ENCODE measurements around the gene CAMKMT.

Gene CAMKMT

DNA sequence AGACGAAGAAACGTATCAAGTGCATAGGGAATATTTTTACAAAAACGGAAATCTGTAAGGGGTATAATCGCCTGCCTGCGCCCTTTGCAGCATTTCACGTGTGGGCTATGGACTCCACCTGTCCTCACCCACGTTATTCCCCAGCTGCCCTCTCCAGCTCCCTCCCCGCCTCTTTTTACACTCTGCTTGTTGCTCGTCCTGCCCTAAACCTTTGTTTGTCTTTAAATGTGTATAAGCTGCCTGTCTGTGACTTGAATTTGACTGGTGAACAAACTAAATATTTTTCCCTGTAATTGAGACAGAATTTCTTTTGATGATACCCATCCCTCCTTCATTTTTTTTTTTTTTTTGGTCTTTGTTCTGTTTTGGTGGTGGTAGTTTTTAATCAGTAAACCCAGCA, 410.4 kb downstream of the CAMKMT start:
- H3K36me3 ChIP-seq (ENCODE audit: control insufficient read depth in 4 of 4, insufficient read depth in 4 of 4, low read length in 3 of 4), result no peaks in the 10 kb centered on the region
- no peak overlapping the region for H3K4me3 ChIP-seq (ENCODE audit: control insufficient read depth in 1 of 7, extremely low read depth in 1 of 7, insufficient read depth in 4 of 7, low read depth in 2 of 7, low read length in 6 of 7)
- no peaks in the 10 kb centered on the region for H3K4me1 ChIP-seq (ENCODE audit: control extremely low read depth in 1 of 4, control insufficient read depth in 4 of 4, insufficient read depth in 4 of 4, low read length in 3 of 4)
- H3K9me3 ChIP-seq (ENCODE audit: control extremely low read depth in 1 of 5, control insufficient read depth in 4 of 5, insufficient read depth in 2 of 5, low read depth in 1 of 5, low read length in 4 of 5), result no peaks in the 10 kb centered on the region
- POLR2A ChIA-PET, result no interaction called here
- no peak for DNase-seq
- 98% methylated on average over 7 of the region's 9 CpGs for WGBS (ENCODE audit: insufficient coverage)
- H3K27me3 ChIP-seq (replicated peaks in 2 of 5; ENCODE audit: control insufficient read depth in 4 of 5, insufficient read depth in 5 of 5, low read length in 4 of 5), result peaks cover 13 to 76% (median 43%) of the 10 kb centered on the region in 5 experiments
- CTCF ChIA-PET, result no interaction called here
- H3K27ac ChIP-seq (ENCODE audit: insufficient read depth in 1 of 2, low read depth in 1 of 2, low read length in 2 of 2, poor library complexity in 1 of 2, severe bottlenecking in 2 of 2), result no peak overlapping the region

DNA sequence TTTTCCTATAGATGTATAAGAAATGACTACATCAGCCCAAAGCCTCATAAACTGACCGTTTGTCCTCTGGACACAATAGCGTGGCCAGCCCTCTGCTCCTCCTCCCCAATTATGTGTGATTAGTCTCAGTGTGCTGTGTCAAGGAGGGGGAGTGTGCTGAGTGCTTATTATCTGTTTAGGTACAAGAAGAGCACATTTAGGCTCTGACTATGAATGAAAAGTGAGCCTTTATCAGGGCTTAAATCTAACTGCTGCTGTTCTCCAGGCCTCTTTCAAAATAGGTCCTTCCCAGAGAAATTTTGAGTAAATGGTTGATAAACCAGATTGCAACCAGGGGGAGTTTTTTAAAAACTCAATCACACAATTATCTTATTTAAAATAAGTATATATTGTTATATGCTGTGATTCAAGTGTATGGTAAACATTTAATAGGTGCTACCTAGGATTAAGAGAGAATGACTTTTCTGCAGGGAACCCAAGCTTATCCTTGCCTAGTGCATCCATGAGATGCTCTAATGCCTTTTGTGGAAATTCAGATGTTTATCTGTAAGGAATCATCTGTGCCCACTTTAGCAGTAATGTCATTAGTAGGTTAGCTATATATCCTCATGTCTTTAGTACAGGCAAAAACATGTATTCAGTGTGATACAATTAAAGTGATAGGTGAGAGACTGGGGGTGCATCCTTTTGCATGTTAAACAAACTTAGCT, 411.1 kb downstream of the CAMKMT start:
- no CpG with 5 or more reads among the region's 2 CpGs for WGBS (ENCODE audit: insufficient coverage)
- no peak overlapping the region for H3K27ac ChIP-seq (ENCODE audit: insufficient read depth in 1 of 2, low read depth in 1 of 2, low read length in 2 of 2, poor library complexity in 1 of 2, severe bottlenecking in 2 of 2)
- no peak overlapping the region for H3K4me3 ChIP-seq (ENCODE audit: control insufficient read depth in 1 of 7, extremely low read depth in 1 of 7, insufficient read depth in 4 of 7, low read depth in 2 of 7, low read length in 6 of 7)
- H3K27me3 ChIP-seq (replicated peaks in 2 of 5; ENCODE audit: control insufficient read depth in 4 of 5, insufficient read depth in 5 of 5, low read length in 4 of 5), result peaks cover 13 to 76% (median 44%) of the 10 kb centered on the region in 5 experiments
- no peaks in the 10 kb centered on the region for H3K9me3 ChIP-seq (ENCODE audit: control extremely low read depth in 1 of 5, control insufficient read depth in 4 of 5, insufficient read depth in 2 of 5, low read depth in 1 of 5, low read length in 4 of 5)
- no peaks in the 10 kb centered on the region for H3K4me1 ChIP-seq (ENCODE audit: control extremely low read depth in 1 of 4, control insufficient read depth in 4 of 4, insufficient read depth in 4 of 4, low read length in 3 of 4)
- ChIA-PET CTCF (no interaction called here), POLR2A (no interaction called here)
- H3K36me3 ChIP-seq (ENCODE audit: control insufficient read depth in 4 of 4, insufficient read depth in 4 of 4, low read length in 3 of 4), result no peaks in the 10 kb centered on the region
- DNase-seq, result no peak

- ChIA-PET CTCF (no interaction called here), POLR2A (no interaction called here)
- 92% methylated on average over 2 of the region's 4 CpGs for WGBS (ENCODE audit: insufficient coverage)
These were observed 413.2 kb downstream of the CAMKMT start for GRCh38 chr2:44774826-44775492.

GRCh38 chr2:44777036-44777435, 415.3 kb downstream of the CAMKMT start:
- Histone ChIP-seq H3K36me3 (ENCODE audit: control insufficient read depth in 4 of 4, insufficient read depth in 4 of 4, low read length in 3 of 4) (no peaks in the 10 kb centered on the region), H3K27ac (ENCODE audit: insufficient read depth in 1 of 2, low read depth in 1 of 2, low read length in 2 of 2, poor library complexity in 1 of 2, severe bottlenecking in 2 of 2) (no peak overlapping the region), H3K4me1 (ENCODE audit: control extremely low read depth in 1 of 4, control insufficient read depth in 4 of 4, insufficient read depth in 4 of 4, low read length in 3 of 4) (peaks cover 0 to 12% (median 11%) of the 10 kb centered on the region in 4 experiments), H3K4me3 (ENCODE audit: control insufficient read depth in 1 of 7, extremely low read depth in 1 of 7, insufficient read depth in 4 of 7, low read depth in 2 of 7, low read length in 6 of 7) (no peak overlapping the region), H3K27me3 (replicated peaks in 2 of 5; ENCODE audit: control insufficient read depth in 4 of 5, insufficient read depth in 5 of 5, low read length in 4 of 5) (peaks cover 0 to 61% (median 25%) of the 10 kb centered on the region in 5 experiments), H3K9me3 (ENCODE audit: control extremely low read depth in 1 of 5, control insufficient read depth in 4 of 5, insufficient read depth in 2 of 5, low read depth in 1 of 5, low read length in 4 of 5) (peaks cover 0 to 3% (median 0%) of the 10 kb centered on the region in 5 experiments)
- ChIA-PET CTCF (no interaction called here), POLR2A (no interaction called here)
- no peak for DNase-seq
- 95% methylated on average over 5 of the region's 6 CpGs for WGBS (ENCODE audit: insufficient coverage)

More at GRCh38 chr2:44774826-44775492, 413.2 kb downstream of the CAMKMT start:
- H3K9me3 ChIP-seq (ENCODE audit: control extremely low read depth in 1 of 5, control insufficient read depth in 4 of 5, insufficient read depth in 2 of 5, low read depth in 1 of 5, low read length in 4 of 5), result no peaks in the 10 kb centered on the region
- H3K4me1 ChIP-seq (ENCODE audit: control extremely low read depth in 1 of 4, control insufficient read depth in 4 of 4, insufficient read depth in 4 of 4, low read length in 3 of 4), result peaks cover 0 to 12% (median 11%) of the 10 kb centered on the region in 4 experiments
- no peaks in the 10 kb centered on the region for H3K36me3 ChIP-seq (ENCODE audit: control insufficient read depth in 4 of 4, insufficient read depth in 4 of 4, low read length in 3 of 4)
- H3K4me3 ChIP-seq (ENCODE audit: control insufficient read depth in 1 of 7, extremely low read depth in 1 of 7, insufficient read depth in 4 of 7, low read depth in 2 of 7, low read length in 6 of 7), result no peak overlapping the region
- no peak for DNase-seq
- peaks cover under 1 to 68% (median 32%) of the 10 kb centered on the region in 5 experiments for H3K27me3 ChIP-seq (replicated peaks in 2 of 5; ENCODE audit: control insufficient read depth in 4 of 5, insufficient read depth in 5 of 5, low read length in 4 of 5)
- H3K27ac ChIP-seq (ENCODE audit: insufficient read depth in 1 of 2, low read depth in 1 of 2, low read length in 2 of 2, poor library complexity in 1 of 2, severe bottlenecking in 2 of 2), result no peak overlapping the region

DNA sequence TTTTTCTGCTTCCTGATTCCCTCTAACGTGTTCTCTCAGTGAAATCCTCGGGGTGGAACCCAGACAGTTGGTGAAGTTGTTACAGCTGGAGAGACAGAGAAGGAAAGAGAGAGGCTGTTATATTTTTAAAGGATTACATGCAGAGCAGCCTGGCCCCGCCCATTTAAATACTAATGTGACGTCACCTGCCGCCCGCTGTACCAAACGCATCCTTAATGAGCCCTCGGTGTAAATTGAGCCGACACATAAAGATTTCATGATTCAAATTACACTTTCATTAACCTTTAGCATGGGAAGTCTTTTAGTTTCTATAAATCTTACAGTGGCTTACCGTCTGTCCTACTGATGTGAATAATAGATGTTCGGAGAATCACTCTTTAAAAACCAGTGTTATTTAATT, 415.8 kb downstream of the CAMKMT start:
- Histone ChIP-seq H3K4me1 (ENCODE audit: control extremely low read depth in 1 of 4, control insufficient read depth in 4 of 4, insufficient read depth in 4 of 4, low read length in 3 of 4) (peaks cover 0 to 12% (median 11%) of the 10 kb centered on the region in 4 experiments), H3K9me3 (ENCODE audit: control extremely low read depth in 1 of 5, control insufficient read depth in 4 of 5, insufficient read depth in 2 of 5, low read depth in 1 of 5, low read length in 4 of 5) (peaks cover 0 to 8% (median 0%) of the 10 kb centered on the region in 5 experiments), H3K36me3 (ENCODE audit: control insufficient read depth in 4 of 4, insufficient read depth in 4 of 4, low read length in 3 of 4) (no peaks in the 10 kb centered on the region), H3K27me3 (replicated peaks in 2 of 5; ENCODE audit: control insufficient read depth in 4 of 5, insufficient read depth in 5 of 5, low read length in 4 of 5) (peaks cover 0 to 60% (median 25%) of the 10 kb centered on the region in 5 experiments), H3K4me3 (ENCODE audit: control insufficient read depth in 1 of 7, extremely low read depth in 1 of 7, insufficient read depth in 4 of 7, low read depth in 2 of 7, low read length in 6 of 7) (no peak overlapping the region), H3K27ac (ENCODE audit: insufficient read depth in 1 of 2, low read depth in 1 of 2, low read length in 2 of 2, poor library complexity in 1 of 2, severe bottlenecking in 2 of 2) (no peak overlapping the region)
- WGBS (ENCODE audit: insufficient coverage), result 22% methylated on average over 9 of the region's 11 CpGs
- peak in 2 of 3 donors; percentile 37 to 43 for DNase-seq
- ChIA-PET POLR2A (no interaction called here), CTCF (no interaction called here)

DNA sequence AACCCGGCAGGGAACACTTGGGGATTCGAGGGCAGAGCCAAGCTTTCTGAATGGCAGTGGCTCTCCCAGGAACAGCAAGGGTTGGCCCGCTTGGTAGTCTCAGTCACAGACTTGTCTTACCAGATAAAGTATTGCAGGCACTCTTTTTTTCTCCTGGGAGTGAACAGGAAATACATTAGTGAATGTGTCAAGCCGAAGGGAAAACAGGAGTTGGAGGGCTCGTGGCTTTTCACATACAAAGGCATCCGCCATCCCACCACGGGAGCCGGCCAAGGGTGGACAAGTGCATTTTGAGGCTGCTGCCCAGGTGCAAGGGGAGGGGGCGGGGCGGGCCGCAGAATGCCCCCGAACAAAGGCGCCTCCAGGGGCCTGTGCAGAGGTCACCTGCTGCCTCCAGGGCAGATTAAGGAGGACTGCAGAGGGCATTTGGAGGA, 416.5 kb downstream of the CAMKMT start:
- no peak overlapping the region for H3K27ac ChIP-seq (ENCODE audit: insufficient read depth in 1 of 2, low read depth in 1 of 2, low read length in 2 of 2, poor library complexity in 1 of 2, severe bottlenecking in 2 of 2)
- ChIA-PET POLR2A (no interaction called here), CTCF (no interaction called here)
- peak overlapping the region in 1 of 7 experiments; percentile 37 for H3K4me3 ChIP-seq (ENCODE audit: control insufficient read depth in 1 of 7, extremely low read depth in 1 of 7, insufficient read depth in 4 of 7, low read depth in 2 of 7, low read length in 6 of 7)
- peaks cover 0 to 12% (median 11%) of the 10 kb centered on the region in 4 experiments for H3K4me1 ChIP-seq (ENCODE audit: control extremely low read depth in 1 of 4, control insufficient read depth in 4 of 4, insufficient read depth in 4 of 4, low read length in 3 of 4)
- 25% methylated on average over 11 of the region's 13 CpGs for WGBS (ENCODE audit: insufficient coverage)
- peaks cover 0 to 55% (median 25%) of the 10 kb centered on the region in 5 experiments for H3K27me3 ChIP-seq (replicated peaks in 2 of 5; ENCODE audit: control insufficient read depth in 4 of 5, insufficient read depth in 5 of 5, low read length in 4 of 5)
- H3K9me3 ChIP-seq (ENCODE audit: control extremely low read depth in 1 of 5, control insufficient read depth in 4 of 5, insufficient read depth in 2 of 5, low read depth in 1 of 5, low read length in 4 of 5), result peaks cover 0 to 10% (median 0%) of the 10 kb centered on the region in 5 experiments
- H3K36me3 ChIP-seq (ENCODE audit: control insufficient read depth in 4 of 4, insufficient read depth in 4 of 4, low read length in 3 of 4), result no peaks in the 10 kb centered on the region
- no peak for DNase-seq
